Thoracic aorta (tissue), 2 donors: ENCODE results near the gene OXNAD1. TPM values are rescaled to one million over a fixed set of nuclear protein-coding genes. Genes with fewer than 3 reads are reported as not detected.

Experiments
- ATAC-seq: fragments of 150-250 bp; one replicate; pipeline ENCODE4 v1.8.0; 2017; ENCODE audit warnings: low read depth; ENCODE audit not compliant: insufficient number of reproducible peaks, low FRiP score
- DNase-seq: peaks from one replicate; pipeline ENCODE4 v3.0.0-alpha.2; 2020; ENCODE audit warnings: low spot score
- H3K27ac ChIP-seq, 2 donors: fragments of 200-600 bp; sonication (generic); 1 replicate in 1 of 2; 2 replicates in 1 of 2; pipeline ENCODE4 v1.5.1; 2016; ENCODE audit warnings: mild to moderate bottlenecking in 2 of 2, moderate library complexity in 2 of 2
- H3K27me3 ChIP-seq: fragments of 200-600 bp; sonication (generic); replicated peaks from 2 replicates; pipeline ENCODE4 v1.6.0; 2016; ENCODE audit warnings: mild to moderate bottlenecking; ENCODE audit not compliant: insufficient read depth
- H3K36me3 ChIP-seq: fragments of 200-600 bp; sonication (generic); one replicate; pipeline ENCODE4 v1.5.1; 2016
- H3K4me1 ChIP-seq, 2 donors: fragments of 200-600 bp; sonication (generic); 1 replicate in 1 of 2; 2 replicates in 1 of 2; pipeline versions ENCODE4 v1.5.1 to v1.6.0; 2016; ENCODE audit warnings: low read depth in 2 of 2, mild to moderate bottlenecking in 1 of 2; ENCODE audit not compliant: control insufficient read depth in 1 of 2
- H3K4me3 ChIP-seq: fragments of 200-600 bp; sonication (generic); 2 replicates; pipeline ENCODE4 v1.5.1; 2016; ENCODE audit warnings: mild to moderate bottlenecking
- H3K9me3 ChIP-seq: fragments of 200-600 bp; sonication (generic); 2 replicates; pipeline ENCODE4 v1.5.1; 2016
- total RNA-seq, 2 donors: library from RNA; depleted of rRNA; stranded (reverse); fragments of >200 nt; gene quantifications; one replicate each; pipeline versions ENCODE4 v1.1.0 to v1.2.3, GENCODE V29; 2016
- TF ChIP-seq, protein P1 (sequence below): fragments of 200-600 bp; sonication (generic); IDR thresholded peaks from one replicate; pipeline ENCODE4 v1.5.1; 2019; ENCODE audit warnings: antibody characterized with exemption

The OXNAD1 gene
- total RNA-seq, 2 donors from 2014 or later, result 6.8 to 7.9 TPM

DNA sequence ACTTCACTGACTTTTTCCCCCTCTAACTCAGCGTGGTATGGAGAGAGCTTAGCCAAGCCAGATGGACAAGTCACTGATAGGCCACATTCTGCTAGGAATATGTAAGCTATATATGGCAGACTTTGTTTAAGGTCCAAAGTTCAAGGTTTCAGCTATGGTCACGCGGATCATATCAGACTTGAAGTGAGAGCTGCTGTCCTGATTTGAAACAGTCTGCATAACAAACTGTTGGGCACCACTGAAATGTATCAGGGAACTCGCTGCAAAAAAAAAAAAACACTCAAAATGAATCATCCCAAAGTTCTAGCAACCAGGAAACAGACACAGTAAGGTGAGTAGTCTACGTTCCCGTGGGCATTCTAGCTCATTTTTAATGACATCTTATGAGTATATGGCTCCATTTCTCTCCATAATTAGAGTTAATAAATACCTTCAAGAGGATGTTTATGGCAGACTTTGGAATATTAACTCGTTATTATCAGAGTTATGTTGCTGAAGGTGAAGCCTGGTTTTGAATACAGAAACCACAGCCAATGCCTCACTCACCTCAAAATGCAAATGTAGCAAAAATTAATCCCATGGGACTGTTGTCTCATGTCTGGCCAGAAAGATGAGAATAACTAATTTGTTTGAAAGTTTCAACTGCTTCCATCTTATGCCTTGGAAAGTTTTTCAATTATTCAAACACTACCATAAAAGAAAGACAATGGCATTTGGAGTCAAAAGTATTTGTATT lies 12.6 kb upstream of the OXNAD1 start:
- no peak overlapping the region for H3K27ac ChIP-seq
- no peak overlapping the region for H3K4me3 ChIP-seq
- no peak for DNase-seq
- no peaks in the 10 kb centered on the region for H3K36me3 ChIP-seq
- H3K4me1 ChIP-seq, result peaks cover 6 to 26% of the 10 kb centered on the region in 2 donors
- H3K27me3 ChIP-seq, result no peaks in the 10 kb centered on the region
- no peak for ATAC-seq
- no peaks in the 10 kb centered on the region for H3K9me3 ChIP-seq
- TF ChIP-seq, protein P1, sequence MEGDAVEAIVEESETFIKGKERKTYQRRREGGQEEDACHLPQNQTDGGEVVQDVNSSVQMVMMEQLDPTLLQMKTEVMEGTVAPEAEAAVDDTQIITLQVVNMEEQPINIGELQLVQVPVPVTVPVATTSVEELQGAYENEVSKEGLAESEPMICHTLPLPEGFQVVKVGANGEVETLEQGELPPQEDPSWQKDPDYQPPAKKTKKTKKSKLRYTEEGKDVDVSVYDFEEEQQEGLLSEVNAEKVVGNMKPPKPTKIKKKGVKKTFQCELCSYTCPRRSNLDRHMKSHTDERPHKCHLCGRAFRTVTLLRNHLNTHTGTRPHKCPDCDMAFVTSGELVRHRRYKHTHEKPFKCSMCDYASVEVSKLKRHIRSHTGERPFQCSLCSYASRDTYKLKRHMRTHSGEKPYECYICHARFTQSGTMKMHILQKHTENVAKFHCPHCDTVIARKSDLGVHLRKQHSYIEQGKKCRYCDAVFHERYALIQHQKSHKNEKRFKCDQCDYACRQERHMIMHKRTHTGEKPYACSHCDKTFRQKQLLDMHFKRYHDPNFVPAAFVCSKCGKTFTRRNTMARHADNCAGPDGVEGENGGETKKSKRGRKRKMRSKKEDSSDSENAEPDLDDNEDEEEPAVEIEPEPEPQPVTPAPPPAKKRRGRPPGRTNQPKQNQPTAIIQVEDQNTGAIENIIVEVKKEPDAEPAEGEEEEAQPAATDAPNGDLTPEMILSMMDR, result no peak

DNA sequence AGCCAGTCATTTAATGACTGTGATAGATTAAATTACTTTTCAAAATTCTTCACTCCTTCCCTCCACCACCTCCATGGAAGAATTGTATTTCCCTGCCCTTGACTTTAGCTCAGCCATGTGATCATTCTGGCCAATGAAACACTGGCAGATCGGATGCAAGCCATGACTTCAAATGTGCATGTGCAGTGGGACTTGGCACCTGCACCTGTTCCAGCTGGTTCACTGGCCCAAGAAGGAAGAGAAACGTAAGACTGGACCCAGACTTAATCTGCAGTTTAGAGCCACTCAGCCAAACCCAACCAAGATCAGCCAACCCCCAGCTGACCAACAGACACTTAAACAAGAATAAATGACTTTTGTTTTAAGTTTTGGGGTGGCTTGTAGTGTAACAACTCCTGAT lies 12.0 kb upstream of the OXNAD1 start:
- Histone ChIP-seq H3K27me3 (no peaks in the 10 kb centered on the region), H3K36me3 (no peaks in the 10 kb centered on the region), H3K4me3 (no peak overlapping the region), H3K4me1 (peaks cover 6 to 29% of the 10 kb centered on the region in 2 donors), H3K9me3 (no peaks in the 10 kb centered on the region), H3K27ac (peak overlapping the region; percentile 4 to 31)
- DNase-seq (no peak), ATAC-seq (no peak)
- TF ChIP-seq, protein P1, result no peak

DNA sequence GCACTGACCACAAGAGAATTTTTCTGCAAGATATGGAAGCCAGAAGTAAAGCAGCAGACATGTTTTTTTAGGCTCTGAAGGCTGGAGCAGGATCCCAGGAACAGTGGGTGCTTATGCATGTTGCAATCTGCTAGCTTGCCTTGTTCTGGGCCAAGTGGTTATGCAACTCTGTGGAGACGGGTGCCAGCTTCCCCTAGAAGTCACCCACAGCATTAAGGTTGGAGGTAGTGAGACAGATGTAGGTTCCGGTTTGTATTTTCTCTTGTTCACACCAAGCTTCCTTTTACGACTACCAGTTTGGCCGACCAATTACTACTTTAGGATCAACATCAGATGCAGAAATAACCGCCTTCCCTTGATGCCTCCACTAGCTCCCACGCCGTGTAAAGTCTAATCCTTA lies 11.4 kb upstream of the OXNAD1 start:
- peaks cover 6 to 35% of the 10 kb centered on the region in 2 donors for H3K4me1 ChIP-seq
- peak; percentile 72 for ATAC-seq
- TF ChIP-seq, protein P1, result no peak
- H3K4me3 ChIP-seq, result no peak overlapping the region
- no peaks in the 10 kb centered on the region for H3K36me3 ChIP-seq
- no peaks in the 10 kb centered on the region for H3K9me3 ChIP-seq
- DNase-seq, result no peak
- H3K27me3 ChIP-seq, result no peaks in the 10 kb centered on the region
- H3K27ac ChIP-seq, result peak overlapping the region; percentile 4 to 31

DNA sequence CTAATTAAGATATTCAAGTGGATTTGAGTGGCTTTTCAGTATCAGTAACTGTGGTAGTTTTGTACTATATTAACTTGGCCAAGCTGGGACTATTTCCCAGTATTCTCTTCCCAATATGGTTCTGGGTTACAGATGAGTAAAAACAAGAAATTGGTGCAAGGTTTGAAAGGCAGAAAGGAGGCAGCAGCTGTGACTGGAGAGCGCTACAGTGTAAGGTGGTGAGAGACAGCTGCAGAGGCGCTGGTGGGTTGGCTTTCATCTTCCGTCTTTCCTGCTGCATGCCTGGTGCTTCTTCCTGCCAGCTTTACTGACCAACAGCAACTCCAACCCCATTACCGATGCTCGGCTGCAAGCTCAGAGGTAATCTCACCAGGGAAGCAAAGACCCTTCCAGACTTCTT lies 10.1 kb upstream of the OXNAD1 start:
- no peak for DNase-seq
- Histone ChIP-seq H3K9me3 (no peaks in the 10 kb centered on the region), H3K4me1 (peaks cover 6 to 37% of the 10 kb centered on the region in 2 donors), H3K27me3 (no peaks in the 10 kb centered on the region), H3K36me3 (peaks cover 4% of the 10 kb centered on the region), H3K4me3 (no peak overlapping the region), H3K27ac (no peak overlapping the region)
- TF ChIP-seq, protein P1, result no peak
- ATAC-seq, result no peak

DNA sequence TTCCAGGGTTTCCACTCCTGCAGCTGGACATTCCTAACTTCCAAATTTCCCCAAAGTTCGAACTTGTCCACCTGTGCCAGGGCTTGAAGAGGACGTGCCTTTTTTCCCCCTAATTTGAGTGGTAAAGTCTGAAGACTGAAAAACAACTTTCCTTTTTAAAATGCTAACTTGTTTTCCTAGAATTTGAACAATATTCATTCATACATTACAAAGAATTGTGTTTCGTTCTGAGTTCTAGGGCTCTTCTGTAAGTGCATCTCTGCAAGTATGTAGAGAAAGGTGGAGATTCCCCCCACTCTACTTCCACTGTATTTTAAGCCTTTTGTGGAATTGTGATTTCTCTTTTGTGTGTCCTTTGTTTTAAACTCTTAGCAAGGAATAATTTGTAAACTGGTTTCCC lies 9.7 kb upstream of the OXNAD1 start:
- Histone ChIP-seq H3K4me3 (no peak overlapping the region), H3K27me3 (no peaks in the 10 kb centered on the region), H3K9me3 (no peaks in the 10 kb centered on the region), H3K36me3 (peaks cover 6% of the 10 kb centered on the region), H3K4me1 (peaks cover 6 to 37% of the 10 kb centered on the region in 2 donors), H3K27ac (no peak overlapping the region)
- DNase-seq, result no peak
- no peak for ATAC-seq
- TF ChIP-seq, protein P1, result no peak
